Mesendoderm (in vitro differentiated cells): Measurements from ENCODE around the gene VENTX.

Experiments
- DNase-seq: peaks from one replicate; pipeline ENCODE4 v3.0.0; 2013
- H2AK5ac ChIP-seq: 2 replicates; pipeline ENCODE4 v1.6.1; 2013; ENCODE audit warnings: low read length, inconsistent platforms
- H2BK120ac ChIP-seq: 2 replicates; pipeline ENCODE4 v1.6.1; 2013; ENCODE audit warnings: low read depth, mild to moderate bottlenecking, low read length, moderate library complexity, mixed read lengths
- H2BK15ac ChIP-seq: replicated peaks from 2 replicates; pipeline ENCODE4 v1.6.1; 2013; ENCODE audit warnings: low read depth, mild to moderate bottlenecking, moderate library complexity
- H2BK5ac ChIP-seq: 2 replicates; pipeline ENCODE4 v1.6.1; 2013; ENCODE audit warnings: low read length, inconsistent platforms
- H3K18ac ChIP-seq: 2 replicates; pipeline ENCODE4 v1.6.1; 2013; ENCODE audit warnings: mild to moderate bottlenecking, low read length, mixed read lengths
- H3K23ac ChIP-seq: one replicate; pipeline ENCODE4 v1.6.1; 2013; ENCODE audit warnings: low read length
- H3K27ac ChIP-seq: 2 replicates; pipeline ENCODE4 v1.5.1; 2013; ENCODE audit warnings: low read depth, mild to moderate bottlenecking, inconsistent platforms, low read length, moderate library complexity
- H3K27me3 ChIP-seq: 2 replicates; pipeline ENCODE4 v1.6.1; 2013; ENCODE audit warnings: low read length, control low read depth, mild to moderate bottlenecking, inconsistent platforms; ENCODE audit not compliant: insufficient read depth, poor library complexity
- H3K36me3 ChIP-seq: 2 replicates; pipeline ENCODE4 v1.6.1; 2013; ENCODE audit warnings: low read length, inconsistent platforms; ENCODE audit not compliant: control insufficient read depth, insufficient read depth
- H3K4ac ChIP-seq: one replicate; pipeline ENCODE4 v1.6.1; 2013; ENCODE audit warnings: low read depth, mild to moderate bottlenecking, low read length, moderate library complexity
- H3K4me1 ChIP-seq: 2 replicates; pipeline ENCODE4 v1.6.1; 2013; ENCODE audit warnings: low read depth, low read length, inconsistent platforms; ENCODE audit not compliant: control insufficient read depth
- H3K4me2 ChIP-seq: 2 replicates; pipeline ENCODE4 v1.6.1; 2013; ENCODE audit warnings: low read length
- H3K4me3 ChIP-seq: 2 replicates; pipeline ENCODE4 v1.5.1; 2013; ENCODE audit warnings: mild to moderate bottlenecking, low read length
- H3K56ac ChIP-seq: one replicate; pipeline ENCODE4 v1.6.1; 2013; ENCODE audit warnings: low read length
- H3K79me1 ChIP-seq: 2 replicates; pipeline ENCODE4 v1.6.1; 2013; ENCODE audit warnings: low read length, inconsistent platforms
- H3K79me2 ChIP-seq: 2 replicates; pipeline ENCODE4 v1.6.1; 2013; ENCODE audit warnings: mild to moderate bottlenecking, low read length; ENCODE audit not compliant: control insufficient read depth, insufficient read depth
- H3K9ac ChIP-seq: 2 replicates; pipeline ENCODE4 v1.6.1; 2013; ENCODE audit warnings: low read length, inconsistent platforms
- H4K5ac ChIP-seq: one replicate; pipeline ENCODE4 v1.6.1; 2013; ENCODE audit warnings: low read length
- H4K8ac ChIP-seq: one replicate; pipeline ENCODE4 v1.6.1; 2013; ENCODE audit warnings: low read depth, mild to moderate bottlenecking, control low read depth, low read length, moderate library complexity
- WGBS: extraction: QIAGEN DNeasy Blood & Tissue Kit; methylation state at CpG from one replicate; pipeline ENCODE4 v1.1.7; 2013; ENCODE audit warnings: low lambda C conversion rate, missing lambda C conversion rate; ENCODE audit not compliant: insufficient coverage; ENCODE audit errors: extremely low coverage; 5-methylcytosine and 5-hydroxymethylcytosine counted together

Gene VENTX

DNA sequence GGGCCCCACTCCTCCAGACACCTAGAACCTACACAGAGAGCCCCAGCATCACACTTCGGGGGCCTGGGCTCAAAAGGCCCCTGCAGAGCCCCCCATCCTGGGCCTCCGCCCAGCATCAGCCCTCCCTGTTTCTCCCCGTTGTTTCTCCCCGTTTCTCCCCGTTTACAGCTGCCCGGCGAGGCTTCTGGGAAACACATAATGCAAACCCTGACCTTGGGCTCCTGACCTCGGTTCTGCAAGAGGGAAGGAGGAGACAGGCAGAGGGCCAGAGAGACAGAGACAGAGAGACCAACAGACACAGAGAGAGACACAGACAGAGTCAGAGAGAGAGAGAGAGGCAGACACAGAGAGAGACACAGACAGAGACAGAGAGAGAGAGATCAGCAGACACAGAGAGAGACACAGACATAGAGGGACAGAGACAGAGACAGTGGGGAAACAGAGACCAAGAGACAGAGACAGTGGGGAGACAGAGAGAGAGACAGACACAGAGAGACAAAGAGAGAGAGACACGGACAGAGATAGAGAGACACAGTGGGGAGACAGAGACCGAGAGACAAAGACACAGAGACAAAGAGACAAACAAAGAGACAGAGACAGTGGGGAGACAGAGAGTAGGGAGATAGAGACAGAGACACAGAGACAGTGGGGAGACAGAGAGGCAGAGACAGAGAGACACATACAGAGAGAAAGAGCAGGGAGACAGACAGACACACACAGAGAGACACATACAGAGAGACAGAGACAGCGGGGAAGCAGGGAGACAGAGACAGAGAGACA, 12.5 kb downstream of the VENTX start:
- no CpG with 5 or more reads among the region's 11 CpGs for WGBS
- no peak overlapping the region for H2BK5ac ChIP-seq
- no peak overlapping the region for H3K56ac ChIP-seq
- no peak overlapping the region for H2AK5ac ChIP-seq
- H3K79me1 ChIP-seq: no peaks in the 10 kb centered on the region
- no peak overlapping the region for H3K4ac ChIP-seq
- no peaks in the 10 kb centered on the region for H3K79me2 ChIP-seq
- no peaks in the 10 kb centered on the region for H3K4me1 ChIP-seq
- H3K9ac ChIP-seq: no peak overlapping the region
- no peak overlapping the region for H3K4me2 ChIP-seq
- H3K36me3 ChIP-seq: no peaks in the 10 kb centered on the region
- no peak overlapping the region for H3K18ac ChIP-seq
- H3K27me3 ChIP-seq: no peaks in the 10 kb centered on the region
- H3K27ac ChIP-seq: no peak overlapping the region
- H4K8ac ChIP-seq: no peak overlapping the region
- H4K5ac ChIP-seq: no peak overlapping the region
- H3K4me3 ChIP-seq: no peak overlapping the region
- H3K23ac ChIP-seq: no peak overlapping the region
- no peak overlapping the region for H2BK120ac ChIP-seq
- no peak overlapping the region for H2BK15ac ChIP-seq
- no peak for DNase-seq

DNA sequence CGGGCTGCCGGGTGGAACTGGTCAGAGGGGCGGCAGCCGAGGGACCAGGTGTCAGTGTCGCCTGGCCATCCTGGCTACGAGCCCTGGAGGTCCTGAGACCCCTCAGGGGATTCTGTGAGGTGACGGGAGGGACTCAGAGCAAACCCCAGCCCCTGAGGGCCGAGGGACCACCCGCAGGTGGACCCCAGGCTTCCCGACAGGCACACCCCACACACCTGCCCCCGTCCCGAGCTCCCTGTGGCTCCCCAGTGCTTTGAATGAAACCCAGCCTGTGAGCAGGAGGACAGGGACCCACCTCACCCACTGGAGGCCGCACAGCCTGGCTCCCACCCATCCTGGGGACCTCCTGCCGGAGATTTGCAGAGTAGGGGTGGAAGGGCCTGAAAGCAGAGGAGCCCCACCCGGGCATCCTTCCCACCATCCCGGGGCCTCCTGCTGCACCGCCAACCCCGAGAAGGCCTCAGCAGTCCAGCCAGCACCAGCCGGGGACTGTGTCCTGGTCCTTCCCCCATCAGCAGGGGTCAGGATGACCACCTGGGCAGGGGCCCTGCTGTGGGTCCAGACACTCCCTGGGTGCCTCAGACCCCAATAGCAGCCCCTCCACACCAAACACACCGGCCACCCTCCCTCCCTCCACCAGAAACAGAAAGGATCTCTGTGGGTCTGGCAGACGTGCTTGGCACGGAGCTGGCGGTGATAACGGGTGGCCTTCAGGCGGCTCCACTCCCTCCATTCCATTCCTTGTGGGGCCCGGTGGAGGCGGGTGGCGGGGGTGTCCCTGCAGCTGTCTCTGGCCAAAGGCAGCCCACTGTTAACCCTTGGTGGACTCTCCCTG, 13.9 kb downstream of the VENTX start:
- no peak overlapping the region for H3K9ac ChIP-seq
- no peaks in the 10 kb centered on the region for H3K36me3 ChIP-seq
- H4K5ac ChIP-seq: no peak overlapping the region
- H3K27me3 ChIP-seq: no peaks in the 10 kb centered on the region
- H3K4ac ChIP-seq: no peak overlapping the region
- H3K4me2 ChIP-seq: no peak overlapping the region
- H3K79me2 ChIP-seq: no peaks in the 10 kb centered on the region
- no peak for DNase-seq
- WGBS: no CpG with 5 or more reads among the region's 28 CpGs
- no peak overlapping the region for H2AK5ac ChIP-seq
- H3K4me3 ChIP-seq: no peak overlapping the region
- H3K18ac ChIP-seq: no peak overlapping the region
- H2BK5ac ChIP-seq: no peak overlapping the region
- H3K23ac ChIP-seq: no peak overlapping the region
- H2BK120ac ChIP-seq: no peak overlapping the region
- no peak overlapping the region for H2BK15ac ChIP-seq
- H3K27ac ChIP-seq: no peak overlapping the region
- no peaks in the 10 kb centered on the region for H3K4me1 ChIP-seq
- no peak overlapping the region for H3K56ac ChIP-seq
- H3K79me1 ChIP-seq: no peaks in the 10 kb centered on the region
- no peak overlapping the region for H4K8ac ChIP-seq

DNA sequence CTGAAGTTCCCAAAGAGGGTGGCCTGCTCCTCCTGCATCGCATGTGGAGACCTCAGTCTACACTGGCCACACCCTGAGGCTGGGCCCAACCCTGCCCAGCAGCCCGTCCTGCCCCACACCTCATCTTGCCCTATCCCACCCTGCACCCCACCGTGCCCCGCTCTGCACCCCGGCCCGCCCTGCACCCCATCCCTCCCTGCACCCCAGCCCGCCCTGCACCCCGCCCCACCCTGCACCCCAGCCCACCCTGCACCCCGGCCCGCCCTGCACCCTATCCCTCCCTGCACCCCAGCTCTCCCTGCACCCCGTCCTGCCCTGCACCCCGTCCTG, 14.5 kb downstream of the VENTX start:
- H4K8ac ChIP-seq: no peak overlapping the region
- H3K79me1 ChIP-seq: no peaks in the 10 kb centered on the region
- H3K4me3 ChIP-seq: no peak overlapping the region
- no CpG with 5 or more reads among the region's 12 CpGs for WGBS
- no peak overlapping the region for H3K18ac ChIP-seq
- H3K9ac ChIP-seq: no peak overlapping the region
- no peak overlapping the region for H3K56ac ChIP-seq
- no peak for DNase-seq
- no peak overlapping the region for H3K4ac ChIP-seq
- H2AK5ac ChIP-seq: no peak overlapping the region
- no peaks in the 10 kb centered on the region for H3K4me1 ChIP-seq
- H3K27me3 ChIP-seq: no peaks in the 10 kb centered on the region
- H4K5ac ChIP-seq: no peak overlapping the region
- H2BK5ac ChIP-seq: no peak overlapping the region
- no peak overlapping the region for H2BK15ac ChIP-seq
- no peak overlapping the region for H3K4me2 ChIP-seq
- H2BK120ac ChIP-seq: no peak overlapping the region
- no peak overlapping the region for H3K23ac ChIP-seq
- H3K79me2 ChIP-seq: no peaks in the 10 kb centered on the region
- H3K27ac ChIP-seq: no peak overlapping the region
- H3K36me3 ChIP-seq: no peaks in the 10 kb centered on the region

DNA sequence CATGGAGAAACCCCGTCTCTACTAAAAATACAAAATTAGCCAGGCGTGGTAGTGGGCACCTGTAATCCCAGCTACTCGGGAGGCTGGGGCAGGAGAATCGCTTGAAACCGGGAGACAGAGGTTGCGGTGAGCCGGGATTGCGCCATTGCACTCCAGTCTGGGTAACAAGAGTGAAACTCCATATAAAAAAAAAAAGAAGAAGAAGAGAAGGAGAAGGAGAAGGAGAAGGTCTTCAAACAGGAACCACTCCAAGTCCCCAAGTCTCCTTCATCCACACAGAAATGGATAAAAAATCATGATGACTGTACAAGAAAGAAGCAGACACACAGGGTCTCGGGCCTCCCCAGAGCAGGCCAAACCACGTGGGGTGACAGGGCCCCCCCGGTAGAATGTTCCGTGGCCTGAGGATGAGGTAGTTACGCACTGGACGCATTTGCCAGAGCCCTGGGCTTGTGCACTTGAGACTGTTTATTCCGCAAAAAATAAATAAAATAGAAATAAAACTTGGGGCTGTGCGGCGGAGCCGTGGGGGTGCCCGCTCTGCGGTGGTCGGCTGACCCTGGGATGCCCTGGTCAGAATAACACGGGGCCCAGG, 15.8 kb downstream of the VENTX start:
- no peak for DNase-seq

GRCh38 chr10:133254421-133255120, 16.9 kb downstream of the VENTX start:
- no peaks in the 10 kb centered on the region for H3K36me3 ChIP-seq
- H3K4me3 ChIP-seq: no peak overlapping the region
- no peak overlapping the region for H3K56ac ChIP-seq
- H3K79me2 ChIP-seq: no peaks in the 10 kb centered on the region
- no peak overlapping the region for H4K8ac ChIP-seq
- H3K27ac ChIP-seq: no peak overlapping the region
- no peak overlapping the region for H2BK5ac ChIP-seq
- no peak overlapping the region for H3K23ac ChIP-seq
- H4K5ac ChIP-seq: no peak overlapping the region
- no peak overlapping the region for H3K4me2 ChIP-seq
- H3K9ac ChIP-seq: no peak overlapping the region
- no peak overlapping the region for H2BK120ac ChIP-seq
- no CpG with 5 or more reads among the region's 13 CpGs for WGBS
- H2BK15ac ChIP-seq: no peak overlapping the region
- no peak overlapping the region for H3K18ac ChIP-seq
- DNase-seq: no peak
- H2AK5ac ChIP-seq: no peak overlapping the region
- no peak overlapping the region for H3K4ac ChIP-seq
- no peaks in the 10 kb centered on the region for H3K79me1 ChIP-seq
- no peaks in the 10 kb centered on the region for H3K27me3 ChIP-seq
- H3K4me1 ChIP-seq: no peaks in the 10 kb centered on the region

More for the DNA sequence above, 15.8 kb downstream of the VENTX start:
- Histone ChIP-seq H4K8ac (no peak overlapping the region), H2BK15ac (no peak overlapping the region), H2AK5ac (no peak overlapping the region), H3K4me1 (no peaks in the 10 kb centered on the region), H3K56ac (no peak overlapping the region), H4K5ac (no peak overlapping the region), H3K4ac (no peak overlapping the region), H3K79me2 (no peaks in the 10 kb centered on the region), H3K27me3 (no peaks in the 10 kb centered on the region), H3K18ac (no peak overlapping the region), H3K79me1 (no peaks in the 10 kb centered on the region), H3K23ac (no peak overlapping the region), H3K4me2 (no peak overlapping the region), H2BK120ac (no peak overlapping the region), H3K27ac (no peak overlapping the region), H3K9ac (no peak overlapping the region), H2BK5ac (no peak overlapping the region), H3K4me3 (no peak overlapping the region), H3K36me3 (no peaks in the 10 kb centered on the region)
- no CpG with 5 or more reads among the region's 22 CpGs for WGBS
